Common myeloid progenitor, CD34-positive (primary cell): ENCODE measurements around the gene CD55. TPM values are rescaled to one million over a fixed set of nuclear protein-coding genes. Genes with fewer than 3 reads are reported as not detected.

Source experiments
- CTCF ChIA-PET: fragments of 350-600 bp; sonication (Branson Sonifier 250); formaldehyde crosslinking; loops from one replicate; lab custom pipeline; 2021; ENCODE audit warnings: antibody characterized with exemption; lab: Charles Lee
- POLR2A ChIA-PET: fragments of 350-600 bp; sonication (Branson Sonifier 250); formaldehyde crosslinking; loops from one replicate; lab custom pipeline; 2021; ENCODE audit warnings: antibody characterized with exemption; lab: Charles Lee
- DNase-seq, 3 donors: peaks; one replicate each; pipeline versions ENCODE4 v3.0.0 to v3.0.0-alpha.2; 2013
- H3K27ac ChIP-seq, 2 experiments: 1 replicate in 1 of 2; 2 replicates in 1 of 2; pipeline ENCODE4 v1.7.0; 2013; ENCODE audit warnings: inconsistent platforms in 2 of 2, low read length in 2 of 2, mild to moderate bottlenecking in 2 of 2, low read depth in 1 of 2, moderate library complexity in 1 of 2; ENCODE audit not compliant: severe bottlenecking in 2 of 2, insufficient read depth in 1 of 2, poor library complexity in 1 of 2
- H3K27me3 ChIP-seq, 5 experiments: replicated peaks in 2 of 5; 1 replicate in 3 of 5; 2 replicates in 2 of 5; pipeline versions ENCODE4 v1.6.1 to v1.7.0; 2013; ENCODE audit warnings: low read length in 4 of 5, mild to moderate bottlenecking in 2 of 5, moderate library complexity in 2 of 5, inconsistent platforms in 1 of 5; ENCODE audit not compliant: insufficient read depth in 5 of 5, control insufficient read depth in 4 of 5
- H3K36me3 ChIP-seq, 4 experiments: 1 replicate in 2 of 4; 2 replicates in 2 of 4; pipeline versions ENCODE4 v1.6.1 to v1.7.0; 2013; ENCODE audit warnings: low read length in 3 of 4, control low read depth in 1 of 4, mild to moderate bottlenecking in 1 of 4; ENCODE audit not compliant: control insufficient read depth in 4 of 4, insufficient read depth in 4 of 4
- H3K4me1 ChIP-seq, 4 experiments: 1 replicate in 3 of 4; 2 replicates in 1 of 4; pipeline versions ENCODE4 v1.6.1 to v1.7.1; 2013; ENCODE audit warnings: low read length in 3 of 4, mild to moderate bottlenecking in 3 of 4, control low read depth in 1 of 4, inconsistent platforms in 1 of 4, moderate library complexity in 1 of 4; ENCODE audit not compliant: control insufficient read depth in 4 of 4, insufficient read depth in 4 of 4; ENCODE audit errors: control extremely low read depth in 1 of 4
- H3K4me3 ChIP-seq, 7 experiments: 1 replicate in 4 of 7; 2 replicates in 3 of 7; pipeline versions ENCODE4 v1.5.1 to v1.7.0; 2013; ENCODE audit warnings: mild to moderate bottlenecking in 7 of 7, low read length in 6 of 7, moderate library complexity in 6 of 7, inconsistent platforms in 2 of 7, low read depth in 2 of 7, control low read depth in 1 of 7; ENCODE audit not compliant: insufficient read depth in 4 of 7, control insufficient read depth in 1 of 7; ENCODE audit errors: extremely low read depth in 1 of 7
- H3K9me3 ChIP-seq, 5 experiments: 1 replicate in 4 of 5; 2 replicates in 1 of 5; pipeline versions ENCODE4 v1.6.1 to v1.7.1; 2013; ENCODE audit warnings: low read length in 4 of 5, mild to moderate bottlenecking in 2 of 5, inconsistent platforms in 1 of 5, low read depth in 1 of 5, moderate library complexity in 1 of 5; ENCODE audit not compliant: control insufficient read depth in 4 of 5, insufficient read depth in 2 of 5; ENCODE audit errors: control extremely low read depth in 1 of 5
- WGBS: methylation state at CpG from one replicate; pipeline ENCODE4 v1.1.5; 2013; ENCODE audit not compliant: insufficient coverage; 5-methylcytosine and 5-hydroxymethylcytosine counted together
- polyA plus RNA-seq: library from polyadenylated mRNA; unstranded; fragments of 120-200 nt; gene quantifications from one replicate; pipeline ENCODE4 v1.2.1, GENCODE V29; 2013

Gene CD55
- polyA plus RNA-seq = 64.2 TPM

- H3K27ac ChIP-seq = peak within 1 kb of the TSS; percentile 95 to 97
- H3K4me3 ChIP-seq = peak within 1 kb of the TSS; percentile 74 to 100 (median 92)
- H3K27me3 ChIP-seq = no peaks in the 10 kb centered on the region
- POLR2A ChIA-PET = interaction anchor here (0.6 to 1.7 kb wide), 8 partner anchors 8 to 305 kb away, joined by 3 to 8 read pairs (median 3); partner anchors contain the start of gene PFKFB2
- 0% methylated on average over 40 of the region's 53 CpGs for WGBS
- CTCF ChIA-PET = interaction anchor here (0.7 to 3.7 kb wide), 6 partner anchors 10 to 237 kb away, joined by 3 to 13 read pairs (median 4); no protein-coding TSS in a partner anchor
- peak; percentile 100 for DNase-seq
- H3K4me1 ChIP-seq = peaks cover 21 to 49% (median 27%) of the 10 kb centered on the region in 4 experiments
- H3K36me3 ChIP-seq = peaks cover 8 to 26% (median 17%) of the 10 kb centered on the region in 4 experiments
- no peaks in the 10 kb centered on the region for H3K9me3 ChIP-seq
These were observed at the start of gene CD55 for GRCh38 chr1:207321079-207321789. Gene CD55 (plus strand): TSS chr1:207321678. CDS start chr1:207321766, 88 bp downstream.

- H3K4me1 ChIP-seq = no peaks in the 10 kb centered on the region
- CTCF ChIA-PET = no interaction called here
- H3K27ac ChIP-seq = no peak overlapping the region
- no peak overlapping the region for H3K4me3 ChIP-seq
- POLR2A ChIA-PET = no interaction called here
- no peak for DNase-seq
- H3K36me3 ChIP-seq = no peaks in the 10 kb centered on the region
- peaks cover 0 to 10% (median 0%) of the 10 kb centered on the region in 5 experiments for H3K9me3 ChIP-seq
- H3K27me3 ChIP-seq = no peaks in the 10 kb centered on the region
These were observed 46.6 kb upstream of the CD55 start for GRCh38 chr1:207274882-207275281.

- DNase-seq = no peak
- WGBS = no CpG with 5 or more reads among the region's 1 CpG
- Histone ChIP-seq H3K27me3 (no peaks in the 10 kb centered on the region), H3K27ac (no peak overlapping the region), H3K36me3 (no peaks in the 10 kb centered on the region), H3K9me3 (peaks cover 0 to 10% (median 0%) of the 10 kb centered on the region in 5 experiments), H3K4me1 (peaks cover 0 to 5% (median 2%) of the 10 kb centered on the region in 4 experiments), H3K4me3 (no peak overlapping the region)
- CTCF ChIA-PET = no interaction called here
- POLR2A ChIA-PET = no interaction called here
These were observed 45.0 kb upstream of the CD55 start for GRCh38 chr1:207276465-207276864.

DNA sequence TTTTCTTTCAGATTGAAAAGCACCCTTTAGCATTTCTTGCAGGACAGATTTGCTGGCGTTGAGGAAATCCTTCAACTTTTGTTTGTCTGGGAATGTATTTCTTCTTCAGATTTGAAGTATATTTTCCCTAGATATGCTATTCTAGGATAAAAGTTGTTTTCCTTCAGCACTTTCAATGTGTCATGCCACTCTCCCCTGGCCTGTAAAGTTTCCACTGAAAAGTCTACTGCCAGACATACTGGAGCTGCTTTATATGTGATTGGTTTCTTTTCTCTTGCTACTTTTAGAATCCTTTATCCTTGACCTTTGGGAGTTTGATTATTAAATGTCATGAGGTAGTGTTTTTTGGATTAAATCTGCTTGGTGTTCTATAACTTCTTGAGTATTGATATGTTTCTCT is 44.2 kb upstream of the CD55 start:
- H3K4me3 ChIP-seq = no peak overlapping the region
- ChIA-PET CTCF (interaction anchor here (0.6 kb wide), 1 partner anchor 314 kb away, joined by 3 read pairs; no protein-coding TSS in a partner anchor), POLR2A (no interaction called here)
- no peaks in the 10 kb centered on the region for H3K27me3 ChIP-seq
- no peaks in the 10 kb centered on the region for H3K36me3 ChIP-seq
- peaks cover 4 to 12% (median 9%) of the 10 kb centered on the region in 4 experiments for H3K4me1 ChIP-seq
- no CpG with 5 or more reads among the region's 1 CpG for WGBS
- no peak overlapping the region for H3K27ac ChIP-seq
- DNase-seq = no peak
- H3K9me3 ChIP-seq = peaks cover 0 to 10% (median 0%) of the 10 kb centered on the region in 5 experiments

GRCh38 chr1:207279652-207280051 is 41.8 kb upstream of the CD55 start:
- Histone ChIP-seq H3K4me1 (peaks cover 6 to 27% (median 21%) of the 10 kb centered on the region in 4 experiments), H3K27ac (no peak overlapping the region), H3K27me3 (no peaks in the 10 kb centered on the region), H3K4me3 (no peak overlapping the region), H3K9me3 (peaks cover 0 to 3% (median 0%) of the 10 kb centered on the region in 5 experiments), H3K36me3 (no peaks in the 10 kb centered on the region)
- ChIA-PET POLR2A (no interaction called here), CTCF (interaction anchor here (1.0 kb wide), 1 partner anchor 11 kb away, joined by 3 read pairs; no protein-coding TSS in a partner anchor)
- no peak for DNase-seq
- WGBS = 100% methylated on average over 2 of the region's 2 CpGs

DNA sequence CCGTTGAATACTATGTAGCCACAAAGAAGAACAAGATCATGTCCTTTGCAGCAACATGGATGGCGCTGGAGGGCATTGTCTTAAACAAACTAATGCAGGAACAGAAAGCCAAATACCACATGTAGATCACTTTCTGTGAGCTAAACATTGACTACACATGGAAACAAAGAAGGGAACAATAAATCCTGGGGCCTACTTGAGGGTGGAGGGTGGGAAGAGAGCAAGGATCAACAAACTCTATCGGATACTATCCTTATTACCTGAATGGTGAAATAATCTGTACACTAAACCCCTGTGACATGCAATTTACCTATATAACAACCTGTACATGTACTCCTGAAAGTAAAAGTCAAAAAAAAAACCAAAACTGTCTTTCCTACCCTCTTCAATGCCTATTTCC is 40.8 kb upstream of the CD55 start:
- Histone ChIP-seq H3K4me1 (peaks cover 6 to 27% (median 21%) of the 10 kb centered on the region in 4 experiments), H3K36me3 (no peaks in the 10 kb centered on the region), H3K27ac (no peak overlapping the region), H3K9me3 (no peaks in the 10 kb centered on the region), H3K27me3 (no peaks in the 10 kb centered on the region), H3K4me3 (no peak overlapping the region)
- ChIA-PET CTCF (interaction anchor here (1.4 kb wide), 1 partner anchor 23 kb away, joined by 4 read pairs; no protein-coding TSS in a partner anchor), POLR2A (no interaction called here)
- DNase-seq = no peak
- 100% methylated on average over 1 of the region's 3 CpGs for WGBS

GRCh38 chr1:207282058-207282457 is 39.4 kb upstream of the CD55 start:
- Histone ChIP-seq H3K27me3 (no peaks in the 10 kb centered on the region), H3K4me1 (peaks cover 12 to 35% (median 26%) of the 10 kb centered on the region in 4 experiments), H3K9me3 (no peaks in the 10 kb centered on the region), H3K4me3 (peak overlapping the region in 1 of 7 experiments; percentile 24), H3K27ac (no peak overlapping the region), H3K36me3 (no peaks in the 10 kb centered on the region)
- POLR2A ChIA-PET = no interaction called here
- CTCF ChIA-PET = no interaction called here
- DNase-seq = peak; percentile 28 to 83 (median 71)
- WGBS = 0% methylated on average over 1 of the region's 2 CpGs
